A549 (cell line): Measurements from ENCODE around the gene SPOCK2. TPM values are rescaled to one million over a fixed set of nuclear protein-coding genes. Genes with fewer than 3 reads are reported as not detected.

Source experiments
- ATAC-seq, 2 experiments: fragments of 200-7000 bp in 1 of 2; fragments of >200 bp in 1 of 2; cut with Nextera tagmentation in 1 of 2; cut with Tn5 transposase in 1 of 2; 3 replicates each; pipeline versions ENCODE4 v1.8.0 to v1.9.1; 2018 to 2020; ENCODE audit warnings: mild to moderate bottlenecking in 1 of 2, moderate library complexity in 1 of 2
- CTCF ChIA-PET: fragments of 300-600 bp; sonication (Branson Sonifier 250); formaldehyde crosslinking; extraction: SDS; loops from one replicate; lab custom pipeline; 2021; ENCODE audit warnings: antibody characterized with exemption, inconsistent platforms; lab: Yijun Ruan, JAX
- POLR2A ChIA-PET: fragments of 350-600 bp; formaldehyde crosslinking; extraction: SDS; loops from one replicate; lab custom pipeline; 2021; ENCODE audit warnings: antibody characterized with exemption, inconsistent platforms; lab: Yijun Ruan, JAX
- DNase-seq, 2 experiments: peaks; one replicate each; pipeline versions ENCODE4 v3.0.0 to v3.0.0-alpha.2; 2011 to 2016; ENCODE audit warnings: low read depth in 1 of 2, low spot score in 1 of 2
- FAIRE-seq: peaks from 2 replicates; lab custom pipeline; 2011; peaks lifted over from hg19 to GRCh38; lab: Jason Lieb, UNC
- H3K27ac ChIP-seq, 2 experiments: fragments of >200 bp; sonication (Bioruptor Twin); formaldehyde crosslinking; 3 replicates each; pipeline ENCODE4 v1.5.1; 2016 to 2017
- H3K4me1 ChIP-seq: fragments of >200 bp; sonication (Bioruptor Twin); formaldehyde crosslinking; 3 replicates; pipeline ENCODE4 v1.6.1; 2016
- H3K4me2 ChIP-seq: fragments of >200 bp; sonication (Bioruptor Twin); formaldehyde crosslinking; 3 replicates; pipeline ENCODE4 v1.6.1; 2016
- H3K4me3 ChIP-seq: fragments of >200 bp; sonication (Bioruptor Twin); formaldehyde crosslinking; 3 replicates; pipeline ENCODE4 v1.5.1; 2016
- H3K9me3 ChIP-seq: fragments of >200 bp; sonication (Bioruptor Twin); formaldehyde crosslinking; 3 replicates; pipeline ENCODE4 v1.6.1; 2016
- BHLHE40 ChIP-seq: IDR thresholded peaks from 2 replicates; pipeline ENCODE4 v1.6.1; 2012; ENCODE audit warnings: low read depth, low read length, inconsistent platforms
- CEBPB ChIP-seq, 2 experiments: fragments of >200 bp in 1 of 2; sonication (Bioruptor Twin) in 1 of 2; formaldehyde crosslinking in 1 of 2; IDR thresholded peaks; 2 replicates each; pipeline ENCODE4 v1.6.1; 2012 to 2016
- CHD2 ChIP-seq: fragments of 150-350 bp; IDR thresholded peaks from 2 replicates; pipeline ENCODE4 v1.6.1; 2014; ENCODE audit warnings: low read length; ENCODE audit not compliant: partially characterized antibody
- EHF ChIP-seq: fragments of 250-450 bp; sonication (Bioruptor Pico); IDR thresholded peaks from 2 replicates; pipeline ENCODE4 v1.5.0; 2020; ENCODE audit warnings: mild to moderate bottlenecking
- HDAC2 ChIP-seq: fragments of 200-600 bp; sonication (generic); IDR thresholded peaks from 2 replicates; pipeline ENCODE4 v1.6.1; 2016
- HOXB5 ChIP-seq: fragments of 250-450 bp; sonication (Bioruptor Pico); IDR thresholded peaks from 2 replicates; pipeline ENCODE4 v1.5.0; 2020; ENCODE audit warnings: mild to moderate bottlenecking, moderate library complexity
- JUN ChIP-seq, 2 experiments: fragments of >200 bp; sonication (Bioruptor Twin); formaldehyde crosslinking; IDR thresholded peaks; 2 replicates in 1 of 2; 3 replicates in 1 of 2; pipeline ENCODE4 v1.6.1; 2016 to 2017
- MAZ ChIP-seq: fragments of 150-350 bp; IDR thresholded peaks from 2 replicates; pipeline ENCODE4 v1.6.1; 2014; ENCODE audit warnings: antibody characterized with exemption, low read depth, low read length, borderline replicate concordance
- NR3C1 ChIP-seq: fragments of >200 bp; sonication (Bioruptor Twin); formaldehyde crosslinking; IDR thresholded peaks from 3 replicates; pipeline ENCODE4 v1.6.1; 2017
- RARB ChIP-seq: fragments of 250-450 bp; sonication (Bioruptor Pico); IDR thresholded peaks from 2 replicates; pipeline ENCODE4 v1.8.0; 2021; ENCODE audit warnings: mild to moderate bottlenecking, moderate library complexity
- SMC3 ChIP-seq: fragments of >200 bp; sonication (Bioruptor Twin); formaldehyde crosslinking; IDR thresholded peaks from 3 replicates; pipeline ENCODE4 v1.6.1; 2018; ENCODE audit warnings: inconsistent platforms
- TP53 ChIP-seq: fragments of 250-450 bp; sonication (Bioruptor Pico); IDR thresholded peaks from 2 replicates; pipeline ENCODE4 v1.5.0; 2021; ENCODE audit warnings: mild to moderate bottlenecking, moderate library complexity
- WGBS: methylation state at CpG from one replicate; pipeline ENCODE4 v1.1.6; 2017; ENCODE audit errors: missing lambda C conversion rate; 5-methylcytosine and 5-hydroxymethylcytosine counted together
- polyA plus RNA-seq, 4 experiments: library from polyadenylated mRNA; depleted of rRNA in 3 of 4; stranded (reverse); fragments of >200 nt; fragmentation: RNase III in 1 of 4; extraction: RNeasy Plus Mini Kit Qiagen cat#74134 plus additional on column Dnase treatment in 1 of 4; gene quantifications; 2 replicates in 3 of 4; 3 replicates in 1 of 4; pipeline ENCODE4 v1.2.3, GENCODE V29; 2011 to 2017
- TF ChIP-seq, protein P1 (sequence below): fragments of 450-650 bp; IDR thresholded peaks from 2 replicates; pipeline ENCODE4 v1.6.1; 2014; ENCODE audit warnings: antibody characterized with exemption
- TF ChIP-seq, protein P2 (sequence below): fragments of >200 bp; sonication (Bioruptor Twin); formaldehyde crosslinking; IDR thresholded peaks from 3 replicates; pipeline ENCODE4 v1.5.1; 2016
- TF ChIP-seq, protein P3 (sequence below): fragments of 150-350 bp; IDR thresholded peaks from 2 replicates; pipeline ENCODE4 v1.6.1; 2014; ENCODE audit warnings: low read depth, mild to moderate bottlenecking, low read length
- TF ChIP-seq, protein P4 (sequence below): IDR thresholded peaks from 2 replicates; pipeline ENCODE4 v1.6.1; 2012

The SPOCK2 gene
- polyA plus RNA-seq, 2 of the 4 experiments (the other 2 are of a cell fraction), result 0.52 to 0.67 TPM

DNA sequence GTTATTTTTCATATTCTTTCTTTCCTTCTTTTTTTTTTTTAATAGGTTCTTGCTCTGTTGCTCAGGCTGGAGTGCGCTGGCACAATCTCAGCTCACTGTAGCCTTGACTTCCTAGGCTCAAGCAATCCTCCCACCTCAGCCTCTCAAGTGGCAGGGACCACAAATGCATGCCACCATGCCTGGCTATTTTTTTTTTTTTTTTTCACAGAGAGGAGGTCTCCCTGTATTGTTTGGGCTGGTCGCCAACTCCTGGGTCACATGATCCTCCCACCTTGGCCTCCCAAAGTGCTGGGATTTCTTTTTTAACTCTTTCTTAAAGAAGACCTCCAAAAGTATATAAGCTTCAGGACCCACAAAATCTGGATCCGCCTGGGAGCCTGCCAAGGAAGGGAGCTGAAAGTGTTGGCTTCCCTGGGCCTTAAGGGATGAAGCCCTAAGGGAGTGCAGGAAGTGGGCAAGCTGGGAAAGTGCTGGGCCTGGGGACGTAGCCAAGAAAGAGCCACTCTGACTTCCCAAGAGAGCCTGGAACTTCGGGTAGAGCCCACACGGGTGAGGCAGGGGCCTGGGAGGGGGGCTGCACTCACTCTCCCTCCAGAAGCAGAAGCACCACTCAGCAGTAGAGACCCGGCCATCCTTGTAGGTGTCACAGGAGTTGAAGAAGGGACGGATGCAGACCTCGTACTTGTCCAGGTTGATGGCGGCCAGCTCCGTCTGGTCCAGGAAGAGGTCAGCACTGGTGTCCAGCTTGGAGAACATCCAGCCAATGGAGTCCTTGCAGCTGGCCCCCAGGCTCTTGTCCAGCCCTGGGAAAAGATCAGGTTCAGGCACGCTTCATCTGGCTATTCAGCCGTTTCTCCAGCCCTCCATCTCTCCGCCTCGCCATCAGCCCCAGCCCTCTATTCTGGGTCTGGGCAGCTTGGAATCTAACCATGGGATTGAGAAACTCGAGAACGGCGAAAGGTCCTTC is 21.8 kb downstream of the SPOCK2 start:
- Histone ChIP-seq H3K4me2 (no peak overlapping the region), H3K9me3 (no peaks in the 10 kb centered on the region), H3K27ac (no peak overlapping the region), H3K4me1 (peaks cover 10% of the 10 kb centered on the region; the same call in 2 of the 3 replicates), H3K4me3 (no peak overlapping the region)
- ChIA-PET POLR2A (no interaction called here), CTCF (interaction anchor here (0.6 to 7.9 kb wide), 10 partner anchors 9 to 270 kb away, joined by 3 to 66 read pairs (median 4); partner anchors contain the start of gene SPOCK2)
- 87% methylated on average over 18 of the region's 18 CpGs for WGBS
- DNase-seq (no peak), FAIRE-seq (no peak), ATAC-seq (no peak)
- TF ChIP-seq CEBPB (IDR thresholded peaks at IDR 0.05) (no peak), MAZ (no peak), SMC3 (no peak), JUN (IDR thresholded peaks at IDR 0.05) (no peak), CHD2 (no peak), RARB (CRISPR knock-in tag) (no peak), BHLHE40 (no peak), HOXB5 (no peak)
- TF ChIP-seq, protein P1, sequence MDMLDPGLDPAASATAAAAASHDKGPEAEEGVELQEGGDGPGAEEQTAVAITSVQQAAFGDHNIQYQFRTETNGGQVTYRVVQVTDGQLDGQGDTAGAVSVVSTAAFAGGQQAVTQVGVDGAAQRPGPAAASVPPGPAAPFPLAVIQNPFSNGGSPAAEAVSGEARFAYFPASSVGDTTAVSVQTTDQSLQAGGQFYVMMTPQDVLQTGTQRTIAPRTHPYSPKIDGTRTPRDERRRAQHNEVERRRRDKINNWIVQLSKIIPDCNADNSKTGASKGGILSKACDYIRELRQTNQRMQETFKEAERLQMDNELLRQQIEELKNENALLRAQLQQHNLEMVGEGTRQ, result no peak
- TF ChIP-seq, protein P2, sequence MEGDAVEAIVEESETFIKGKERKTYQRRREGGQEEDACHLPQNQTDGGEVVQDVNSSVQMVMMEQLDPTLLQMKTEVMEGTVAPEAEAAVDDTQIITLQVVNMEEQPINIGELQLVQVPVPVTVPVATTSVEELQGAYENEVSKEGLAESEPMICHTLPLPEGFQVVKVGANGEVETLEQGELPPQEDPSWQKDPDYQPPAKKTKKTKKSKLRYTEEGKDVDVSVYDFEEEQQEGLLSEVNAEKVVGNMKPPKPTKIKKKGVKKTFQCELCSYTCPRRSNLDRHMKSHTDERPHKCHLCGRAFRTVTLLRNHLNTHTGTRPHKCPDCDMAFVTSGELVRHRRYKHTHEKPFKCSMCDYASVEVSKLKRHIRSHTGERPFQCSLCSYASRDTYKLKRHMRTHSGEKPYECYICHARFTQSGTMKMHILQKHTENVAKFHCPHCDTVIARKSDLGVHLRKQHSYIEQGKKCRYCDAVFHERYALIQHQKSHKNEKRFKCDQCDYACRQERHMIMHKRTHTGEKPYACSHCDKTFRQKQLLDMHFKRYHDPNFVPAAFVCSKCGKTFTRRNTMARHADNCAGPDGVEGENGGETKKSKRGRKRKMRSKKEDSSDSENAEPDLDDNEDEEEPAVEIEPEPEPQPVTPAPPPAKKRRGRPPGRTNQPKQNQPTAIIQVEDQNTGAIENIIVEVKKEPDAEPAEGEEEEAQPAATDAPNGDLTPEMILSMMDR, result no peak
- TF ChIP-seq, protein P3, sequence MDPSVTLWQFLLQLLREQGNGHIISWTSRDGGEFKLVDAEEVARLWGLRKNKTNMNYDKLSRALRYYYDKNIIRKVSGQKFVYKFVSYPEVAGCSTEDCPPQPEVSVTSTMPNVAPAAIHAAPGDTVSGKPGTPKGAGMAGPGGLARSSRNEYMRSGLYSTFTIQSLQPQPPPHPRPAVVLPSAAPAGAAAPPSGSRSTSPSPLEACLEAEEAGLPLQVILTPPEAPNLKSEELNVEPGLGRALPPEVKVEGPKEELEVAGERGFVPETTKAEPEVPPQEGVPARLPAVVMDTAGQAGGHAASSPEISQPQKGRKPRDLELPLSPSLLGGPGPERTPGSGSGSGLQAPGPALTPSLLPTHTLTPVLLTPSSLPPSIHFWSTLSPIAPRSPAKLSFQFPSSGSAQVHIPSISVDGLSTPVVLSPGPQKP, result no peak

DNA sequence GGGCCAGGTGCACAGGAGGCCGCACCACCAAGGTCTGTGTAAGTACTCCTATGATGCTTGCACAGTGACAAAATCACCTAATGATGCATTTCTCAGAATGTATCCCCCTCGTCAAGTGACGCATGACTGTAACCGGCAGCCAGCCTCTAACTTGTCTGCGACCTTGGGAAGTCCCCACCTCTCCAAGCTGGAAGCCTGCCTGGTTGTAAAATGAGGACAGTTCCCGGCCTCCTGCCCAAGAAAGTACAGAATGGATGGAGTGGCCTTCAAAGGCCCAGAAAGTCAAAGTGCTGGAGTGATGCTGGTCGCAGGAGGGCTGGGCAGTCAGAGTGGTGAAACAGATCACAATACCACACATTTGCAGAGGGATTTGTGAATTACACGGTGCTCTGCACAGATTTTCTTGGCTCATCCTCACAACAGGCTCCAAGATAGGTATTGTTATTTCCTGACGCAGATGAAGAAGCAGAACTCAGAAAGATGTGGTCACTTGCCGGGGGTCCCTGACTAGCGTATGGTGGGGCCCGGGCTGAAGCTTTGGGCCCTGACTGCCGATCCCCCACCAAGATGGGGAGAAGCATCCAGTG is 22.8 kb downstream of the SPOCK2 start:
- 87% methylated on average over 13 of the region's 13 CpGs for WGBS
- H3K9me3 ChIP-seq, result no peaks in the 10 kb centered on the region
- CTCF ChIA-PET, result interaction anchor here (0.6 to 7.9 kb wide), 8 partner anchors 8 to 122 kb away, joined by 3 to 66 read pairs (median 4); partner anchors contain the start of gene SPOCK2
- no peak for ATAC-seq
- TF ChIP-seq EHF, result no peak
- TF ChIP-seq, protein P4, sequence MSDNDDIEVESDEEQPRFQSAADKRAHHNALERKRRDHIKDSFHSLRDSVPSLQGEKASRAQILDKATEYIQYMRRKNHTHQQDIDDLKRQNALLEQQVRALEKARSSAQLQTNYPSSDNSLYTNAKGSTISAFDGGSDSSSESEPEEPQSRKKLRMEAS, result no peak
- no peak for TF ChIP-seq MAZ
- TF ChIP-seq TP53 (CRISPR knock-in tag), result no peak
- no peak for TF ChIP-seq NR3C1
- TF ChIP-seq HDAC2, result no peak
- no peak for TF ChIP-seq BHLHE40
- TF ChIP-seq, all 56 proteins: peak for 0
- DNase-seq, result no peak
- H3K4me1 ChIP-seq, result peaks cover 10% of the 10 kb centered on the region; the same call in 2 of the 3 replicates
- FAIRE-seq, result no peak
- H3K4me3 ChIP-seq, result no peak overlapping the region
- no peak overlapping the region for H3K4me2 ChIP-seq
- POLR2A ChIA-PET, result no interaction called here
- no peak overlapping the region for H3K27ac ChIP-seq
